Right lobe of liver (tissue), 4 donors: ENCODE results near the gene SLC2A3.
"Not testable (repeated sequence)": the region's sequence is repeated elsewhere in the genome, so short reads cannot be mapped to it uniquely, and the experiment has no call there.

ENCODE experiments used
- CTCF ChIP-seq, 4 donors: fragments of 200-600 bp in 3 of 4; fragments of 450-650 bp in 1 of 4; IDR thresholded peaks; one replicate each; pipeline versions ENCODE4 v1.5.1 to v1.8.0; 2016 to 2022; ENCODE audit warnings: antibody characterized with exemption in 4 of 4, mild to moderate bottlenecking in 2 of 4
- POLR2A ChIP-seq: fragments of 450-650 bp; IDR thresholded peaks from one replicate; pipeline ENCODE4 v1.6.1; 2017; ENCODE audit warnings: antibody characterized with exemption, mild to moderate bottlenecking
- donor health status: DM: no; HTN: no; CAD: no.
- donor health status: DM: no; HTN: no; CAD: no.
- donor health status: DM: no; HTN: yes; CAD: no.

GRCh38 chr12:7905600-7906125, 30.3 kb downstream of the SLC2A3 start:
- not testable (repeated sequence) for TF ChIP-seq POLR2A; CTCF (IDR thresholded peaks at IDR 0.05)
